GM19193 (cell line): Measurements from ENCODE around the gene EGF.

ENCODE experiments used
- POLR2A ChIP-seq: IDR thresholded peaks from 4 replicates; pipeline ENCODE4 v1.6.1; 2011; ENCODE audit not compliant: insufficient read depth, insufficient read length; ENCODE audit errors: extremely low read depth

EGF gene

GRCh38 chr4:109945056-109945455 lies 32.4 kb downstream of the EGF start:
- TF ChIP-seq POLR2A: no peak

- no peak for TF ChIP-seq POLR2A
These were observed 33.4 kb downstream of the EGF start for GRCh38 chr4:109946120-109946519.

GRCh38 chr4:109947457-109947856 lies 34.8 kb downstream of the EGF start:
- no peak for TF ChIP-seq POLR2A

GRCh38 chr4:109947918-109948317 lies 35.2 kb downstream of the EGF start:
- no peak for TF ChIP-seq POLR2A

GRCh38 chr4:109952612-109953011 lies 39.9 kb downstream of the EGF start:
- TF ChIP-seq POLR2A: no peak

GRCh38 chr4:109953556-109953955 lies 40.9 kb downstream of the EGF start:
- TF ChIP-seq POLR2A: no peak

GRCh38 chr4:109955146-109955545 lies 42.5 kb downstream of the EGF start:
- TF ChIP-seq POLR2A: no peak

- TF ChIP-seq POLR2A: no peak
These were observed 44.5 kb downstream of the EGF start for GRCh38 chr4:109957227-109957626.

GRCh38 chr4:109959195-109959594 lies 46.5 kb downstream of the EGF start:
- no peak for TF ChIP-seq POLR2A

- TF ChIP-seq POLR2A: no peak
These were observed 49.7 kb downstream of the EGF start for GRCh38 chr4:109962401-109962800.

GRCh38 chr4:109966891-109967481 lies 54.3 kb downstream of the EGF start:
- no peak for TF ChIP-seq POLR2A

- no peak for TF ChIP-seq POLR2A
These were observed 55.3 kb downstream of the EGF start for GRCh38 chr4:109967798-109968520.

GRCh38 chr4:109969087-109969486 lies 56.4 kb downstream of the EGF start:
- TF ChIP-seq POLR2A: no peak

- no peak for TF ChIP-seq POLR2A
These were observed 57.2 kb downstream of the EGF start for GRCh38 chr4:109969919-109970318.

- TF ChIP-seq POLR2A: no peak
These were observed 60.3 kb downstream of the EGF start for GRCh38 chr4:109972786-109973528.

GRCh38 chr4:109973529-109973905 lies 60.8 kb downstream of the EGF start:
- no peak for TF ChIP-seq POLR2A

GRCh38 chr4:109976189-109976588 lies 63.5 kb downstream of the EGF start:
- no peak for TF ChIP-seq POLR2A
